ENCODE data around the gene SRGAP1.

DNA sequence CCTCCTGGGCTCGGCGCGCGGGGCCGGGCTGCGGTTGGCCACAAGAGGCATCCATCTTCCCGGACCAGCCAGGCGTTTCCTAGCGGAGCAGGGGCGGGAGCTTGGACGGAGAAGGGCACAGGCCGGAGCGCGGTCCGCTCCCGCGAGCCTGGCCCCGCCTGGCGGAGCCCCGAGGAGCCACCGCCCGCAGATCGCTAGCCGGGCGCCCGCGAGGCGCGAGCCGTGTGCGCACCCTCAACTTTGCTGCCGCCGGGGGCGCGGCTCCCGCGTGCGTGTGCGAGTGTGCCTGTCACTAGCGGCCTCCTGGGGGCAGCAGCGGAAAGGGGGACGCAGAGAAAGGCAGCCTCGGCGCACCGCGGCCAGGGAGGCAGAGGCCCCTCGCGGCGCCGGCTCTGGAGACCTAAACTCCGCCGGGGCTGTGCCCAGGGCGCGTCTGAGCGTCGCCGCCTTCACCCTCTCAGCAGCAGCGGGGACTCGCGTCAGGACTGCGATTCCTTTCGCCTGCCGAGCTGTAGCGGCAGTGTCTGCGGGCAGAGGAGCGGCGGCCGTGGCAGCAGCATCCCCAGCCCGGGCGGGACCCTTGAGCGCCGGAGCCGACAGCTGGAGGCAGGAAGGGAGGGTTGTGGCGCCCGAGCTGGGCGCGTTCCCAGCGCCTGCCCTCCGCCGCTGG, 644 bp upstream of the SRGAP1 start:
- TF ChIP-seq, protein P1, sequence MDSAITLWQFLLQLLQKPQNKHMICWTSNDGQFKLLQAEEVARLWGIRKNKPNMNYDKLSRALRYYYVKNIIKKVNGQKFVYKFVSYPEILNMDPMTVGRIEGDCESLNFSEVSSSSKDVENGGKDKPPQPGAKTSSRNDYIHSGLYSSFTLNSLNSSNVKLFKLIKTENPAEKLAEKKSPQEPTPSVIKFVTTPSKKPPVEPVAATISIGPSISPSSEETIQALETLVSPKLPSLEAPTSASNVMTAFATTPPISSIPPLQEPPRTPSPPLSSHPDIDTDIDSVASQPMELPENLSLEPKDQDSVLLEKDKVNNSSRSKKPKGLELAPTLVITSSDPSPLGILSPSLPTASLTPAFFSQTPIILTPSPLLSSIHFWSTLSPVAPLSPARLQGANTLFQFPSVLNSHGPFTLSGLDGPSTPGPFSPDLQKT (IDR thresholded peaks at IDR 0.05; ENCODE audit: borderline replicate concordance, low read depth, low read length), result no peak
- TF ChIP-seq, protein P2, sequence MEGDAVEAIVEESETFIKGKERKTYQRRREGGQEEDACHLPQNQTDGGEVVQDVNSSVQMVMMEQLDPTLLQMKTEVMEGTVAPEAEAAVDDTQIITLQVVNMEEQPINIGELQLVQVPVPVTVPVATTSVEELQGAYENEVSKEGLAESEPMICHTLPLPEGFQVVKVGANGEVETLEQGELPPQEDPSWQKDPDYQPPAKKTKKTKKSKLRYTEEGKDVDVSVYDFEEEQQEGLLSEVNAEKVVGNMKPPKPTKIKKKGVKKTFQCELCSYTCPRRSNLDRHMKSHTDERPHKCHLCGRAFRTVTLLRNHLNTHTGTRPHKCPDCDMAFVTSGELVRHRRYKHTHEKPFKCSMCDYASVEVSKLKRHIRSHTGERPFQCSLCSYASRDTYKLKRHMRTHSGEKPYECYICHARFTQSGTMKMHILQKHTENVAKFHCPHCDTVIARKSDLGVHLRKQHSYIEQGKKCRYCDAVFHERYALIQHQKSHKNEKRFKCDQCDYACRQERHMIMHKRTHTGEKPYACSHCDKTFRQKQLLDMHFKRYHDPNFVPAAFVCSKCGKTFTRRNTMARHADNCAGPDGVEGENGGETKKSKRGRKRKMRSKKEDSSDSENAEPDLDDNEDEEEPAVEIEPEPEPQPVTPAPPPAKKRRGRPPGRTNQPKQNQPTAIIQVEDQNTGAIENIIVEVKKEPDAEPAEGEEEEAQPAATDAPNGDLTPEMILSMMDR (tag by site-specific recombination; IDR thresholded peaks at IDR 0.05), result peak; percentile 100
- TF ChIP-seq ZFP41 (tag by site-specific recombination; IDR thresholded peaks at IDR 0.05; ENCODE audit: borderline replicate concordance) (no peak), ZNF274 (IDR thresholded peaks at IDR 0.05; ENCODE audit: low read length) (no peak), ZNF274 (tag by site-specific recombination; IDR thresholded peaks at IDR 0.05; ENCODE audit: borderline replicate concordance) (no peak), ZNF121 (tag by site-specific recombination; IDR thresholded peaks at IDR 0.05) (no peak)
